22Rv1 (cell line): ENCODE results near the gene NDUFB11.

ENCODE experiments used
- ZFX ChIP-seq: fragments of 450-650 bp; IDR thresholded peaks from 2 replicates; pipeline ENCODE4 v1.6.1; 2017; ENCODE audit warnings: antibody characterized with exemption, borderline replicate concordance
- TF ChIP-seq, protein P1 (sequence below): fragments of 450-650 bp; IDR thresholded peaks from 2 replicates; pipeline ENCODE4 v1.5.1; 2017; ENCODE audit warnings: mild to moderate bottlenecking

GRCh38 chrX:47190445-47191269 is 46.2 kb upstream of the NDUFB11 start:
- TF ChIP-seq, protein P1, sequence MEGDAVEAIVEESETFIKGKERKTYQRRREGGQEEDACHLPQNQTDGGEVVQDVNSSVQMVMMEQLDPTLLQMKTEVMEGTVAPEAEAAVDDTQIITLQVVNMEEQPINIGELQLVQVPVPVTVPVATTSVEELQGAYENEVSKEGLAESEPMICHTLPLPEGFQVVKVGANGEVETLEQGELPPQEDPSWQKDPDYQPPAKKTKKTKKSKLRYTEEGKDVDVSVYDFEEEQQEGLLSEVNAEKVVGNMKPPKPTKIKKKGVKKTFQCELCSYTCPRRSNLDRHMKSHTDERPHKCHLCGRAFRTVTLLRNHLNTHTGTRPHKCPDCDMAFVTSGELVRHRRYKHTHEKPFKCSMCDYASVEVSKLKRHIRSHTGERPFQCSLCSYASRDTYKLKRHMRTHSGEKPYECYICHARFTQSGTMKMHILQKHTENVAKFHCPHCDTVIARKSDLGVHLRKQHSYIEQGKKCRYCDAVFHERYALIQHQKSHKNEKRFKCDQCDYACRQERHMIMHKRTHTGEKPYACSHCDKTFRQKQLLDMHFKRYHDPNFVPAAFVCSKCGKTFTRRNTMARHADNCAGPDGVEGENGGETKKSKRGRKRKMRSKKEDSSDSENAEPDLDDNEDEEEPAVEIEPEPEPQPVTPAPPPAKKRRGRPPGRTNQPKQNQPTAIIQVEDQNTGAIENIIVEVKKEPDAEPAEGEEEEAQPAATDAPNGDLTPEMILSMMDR, result no peak
- no peak for TF ChIP-seq ZFX
